HEK293 (cell line): Measurements from ENCODE around the gene BBX.

ENCODE experiments used
- CTCF ChIA-PET: fragments of 350-600 bp; formaldehyde crosslinking; extraction: SDS; loops from one replicate; lab custom pipeline; 2021; ENCODE audit warnings: antibody characterized with exemption; lab: Yijun Ruan, JAX
- POLR2A ChIA-PET: fragments of 300-600 bp; formaldehyde crosslinking; extraction: SDS; loops from one replicate; lab custom pipeline; 2020; ENCODE audit warnings: antibody characterized with exemption, inconsistent platforms; lab: Yijun Ruan, JAX
- H3K27ac ChIP-seq: fragments of 200-500 bp; sonication (Bioruptor generic); 2 replicates; pipeline ENCODE4 v1.5.1; 2014; ENCODE audit warnings: low read depth, low read length, control low read depth, inconsistent platforms; ENCODE audit errors: extremely low read depth
- H3K36me3 ChIP-seq, 2 experiments: fragments of 200-500 bp in 1 of 2; sonication (Bioruptor generic) in 1 of 2; 1 replicate in 1 of 2; 2 replicates in 1 of 2; pipeline ENCODE4 v1.5.1; 2014 to 2017; ENCODE audit warnings: inconsistent platforms in 2 of 2, low read length in 2 of 2; ENCODE audit not compliant: control insufficient read depth in 2 of 2, insufficient read depth in 1 of 2
- H3K4me1 ChIP-seq: fragments of 200-500 bp; sonication (Bioruptor generic); 2 replicates; pipeline ENCODE4 v1.5.1; 2014; ENCODE audit warnings: mild to moderate bottlenecking, low read length, inconsistent platforms; ENCODE audit not compliant: control insufficient read depth, insufficient read depth
- H3K4me3 ChIP-seq: 2 replicates; pipeline ENCODE4 v1.5.1; 2011; ENCODE audit warnings: low read depth, mild to moderate bottlenecking, control low read depth, low read length, moderate library complexity
- H3K9me3 ChIP-seq: fragments of 200-500 bp; sonication (Bioruptor generic); 2 replicates; pipeline ENCODE4 v1.5.1; 2014; ENCODE audit warnings: low read depth, low read length, inconsistent platforms; ENCODE audit not compliant: control insufficient read depth, insufficient read depth
- EGR2 ChIP-seq: fragments of 450-650 bp; formaldehyde crosslinking; IDR thresholded peaks from 2 replicates; pipeline ENCODE4 v1.5.1; 2016; ENCODE audit warnings: low read depth, missing biosample characterization, missing genetic modification characterization
- KLF8 ChIP-seq: fragments of 450-650 bp; formaldehyde crosslinking; IDR thresholded peaks from 2 replicates; pipeline ENCODE4 v1.5.1; 2016; ENCODE audit warnings: missing biosample characterization, missing genetic modification characterization
- YY2 ChIP-seq: fragments of 450-650 bp; formaldehyde crosslinking; IDR thresholded peaks from 2 replicates; pipeline ENCODE4 v1.5.1; 2016; ENCODE audit warnings: missing biosample characterization, missing genetic modification characterization
- ZBTB1 ChIP-seq: fragments of 450-650 bp; formaldehyde crosslinking; IDR thresholded peaks from 2 replicates; pipeline ENCODE4 v1.5.1; 2016; ENCODE audit warnings: missing biosample characterization, missing genetic modification characterization
- ZNF132 ChIP-seq: fragments of 450-650 bp; formaldehyde crosslinking; IDR thresholded peaks from 2 replicates; pipeline ENCODE4 v1.5.1; 2017; ENCODE audit warnings: missing biosample characterization, missing genetic modification characterization, borderline replicate concordance
- ZNF169 ChIP-seq: fragments of 450-650 bp; formaldehyde crosslinking; IDR thresholded peaks from 2 replicates; pipeline ENCODE4 v1.5.1; 2016; ENCODE audit warnings: missing biosample characterization, missing genetic modification characterization
- ZNF366 ChIP-seq: fragments of 450-650 bp; formaldehyde crosslinking; conservative IDR thresholded peaks from 2 replicates; pipeline ENCODE4 v1.5.1; 2016; ENCODE audit warnings: missing biosample characterization, missing genetic modification characterization
- ZNF404 ChIP-seq: fragments of 450-650 bp; formaldehyde crosslinking; IDR thresholded peaks from 2 replicates; pipeline ENCODE4 v1.5.1; 2017; ENCODE audit warnings: missing biosample characterization, missing genetic modification characterization
- ZNF426 ChIP-seq: fragments of 450-650 bp; formaldehyde crosslinking; IDR thresholded peaks from 2 replicates; pipeline ENCODE4 v1.5.1; 2017; ENCODE audit warnings: missing biosample characterization, missing genetic modification characterization, mild to moderate bottlenecking, inconsistent platforms, moderate library complexity
- ZNF530 ChIP-seq: fragments of 450-650 bp; formaldehyde crosslinking; IDR thresholded peaks from 2 replicates; pipeline ENCODE4 v1.5.1; 2016; ENCODE audit warnings: low read depth, missing biosample characterization, missing genetic modification characterization
- ZNF544 ChIP-seq: fragments of 450-650 bp; formaldehyde crosslinking; IDR thresholded peaks from 2 replicates; pipeline ENCODE4 v1.5.0; 2017; ENCODE audit warnings: missing biosample characterization, missing genetic modification characterization
- ZNF548 ChIP-seq: fragments of 450-650 bp; formaldehyde crosslinking; IDR thresholded peaks from 2 replicates; pipeline ENCODE4 v1.5.1; 2016; ENCODE audit warnings: missing biosample characterization, missing genetic modification characterization
- ZNF560 ChIP-seq: fragments of 450-650 bp; formaldehyde crosslinking; IDR thresholded peaks from 2 replicates; pipeline ENCODE4 v1.5.1; 2017; ENCODE audit warnings: missing biosample characterization, missing genetic modification characterization, borderline replicate concordance
- ZNF621 ChIP-seq: fragments of 450-650 bp; formaldehyde crosslinking; IDR thresholded peaks from 2 replicates; pipeline ENCODE4 v1.5.1; 2017; ENCODE audit warnings: missing biosample characterization, missing genetic modification characterization
- ZNF624 ChIP-seq: fragments of 450-650 bp; formaldehyde crosslinking; IDR thresholded peaks from 2 replicates; pipeline ENCODE4 v1.5.1; 2017; ENCODE audit warnings: missing biosample characterization, missing genetic modification characterization
- ZNF658 ChIP-seq: fragments of 450-650 bp; formaldehyde crosslinking; IDR thresholded peaks from 2 replicates; pipeline ENCODE4; 2016; ENCODE audit warnings: missing biosample characterization, missing genetic modification characterization
- TF ChIP-seq, protein P1 (sequence below): fragments of 450-650 bp; formaldehyde crosslinking; optimal IDR thresholded peaks from 2 replicates; pipeline ENCODE3; 2016; ENCODE audit warnings: missing biosample characterization, mild to moderate bottlenecking, missing genetic modification characterization
- TF ChIP-seq, protein P2 (sequence below): fragments of 450-650 bp; formaldehyde crosslinking; IDR thresholded peaks from 2 replicates; pipeline ENCODE4 v1.5.1; 2017; ENCODE audit warnings: missing biosample characterization, missing genetic modification characterization
- TF ChIP-seq, protein P3 (sequence below): fragments of 450-650 bp; formaldehyde crosslinking; IDR thresholded peaks from 2 replicates; pipeline ENCODE4 v1.5.1; 2017; ENCODE audit warnings: missing biosample characterization, missing genetic modification characterization
- TF ChIP-seq, protein P4 (sequence below): fragments of 450-650 bp; formaldehyde crosslinking; IDR thresholded peaks from 2 replicates; pipeline ENCODE4 v1.5.1; 2016; ENCODE audit warnings: missing biosample characterization, missing genetic modification characterization

BBX gene

DNA sequence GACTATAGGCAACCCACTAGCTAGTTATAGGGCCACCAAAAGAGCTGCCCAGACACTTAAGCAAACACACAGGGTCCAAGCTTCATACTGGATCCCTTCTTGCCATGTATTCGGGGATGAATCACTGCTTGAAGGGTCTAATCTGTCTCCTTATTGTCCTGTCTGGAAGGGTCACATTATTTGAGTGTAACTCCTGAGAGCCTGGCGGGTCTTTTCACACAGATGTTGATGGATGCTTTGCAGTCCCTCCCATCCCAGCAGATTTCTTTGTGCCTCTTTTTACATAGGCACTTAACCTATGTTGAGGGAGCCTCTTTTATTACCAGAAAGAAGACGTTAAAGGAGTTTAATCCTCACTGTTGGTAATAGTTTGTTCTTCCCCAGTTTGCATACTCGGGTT is 56.6 kb downstream of the BBX start:
- H3K4me1 ChIP-seq: no peaks in the 10 kb centered on the region
- no peak overlapping the region for H3K4me3 ChIP-seq
- POLR2A ChIA-PET: no interaction called here
- CTCF ChIA-PET: interaction anchor here (0.5 to 1.2 kb wide), 4 partner anchors 96 to 896 kb away, joined by 3 to 4 read pairs (median 3); no protein-coding TSS in a partner anchor
- no peak overlapping the region for H3K27ac ChIP-seq
- TF ChIP-seq EGR2 (tag by site-specific recombination) (no peak), ZNF621 (tag by site-specific recombination) (no peak), ZNF530 (tag by site-specific recombination) (no peak), ZNF624 (tag by site-specific recombination) (no peak), ZNF658 (no peak), ZNF544 (tag by site-specific recombination) (no peak), ZNF560 (no peak), ZNF132 (tag by site-specific recombination) (no peak), ZNF366 (tag by site-specific recombination) (no peak), ZBTB1 (tag by site-specific recombination) (no peak), KLF8 (tag by site-specific recombination) (no peak), ZNF426 (tag by site-specific recombination) (no peak), YY2 (tag by site-specific recombination) (no peak)
- TF ChIP-seq, protein P1, sequence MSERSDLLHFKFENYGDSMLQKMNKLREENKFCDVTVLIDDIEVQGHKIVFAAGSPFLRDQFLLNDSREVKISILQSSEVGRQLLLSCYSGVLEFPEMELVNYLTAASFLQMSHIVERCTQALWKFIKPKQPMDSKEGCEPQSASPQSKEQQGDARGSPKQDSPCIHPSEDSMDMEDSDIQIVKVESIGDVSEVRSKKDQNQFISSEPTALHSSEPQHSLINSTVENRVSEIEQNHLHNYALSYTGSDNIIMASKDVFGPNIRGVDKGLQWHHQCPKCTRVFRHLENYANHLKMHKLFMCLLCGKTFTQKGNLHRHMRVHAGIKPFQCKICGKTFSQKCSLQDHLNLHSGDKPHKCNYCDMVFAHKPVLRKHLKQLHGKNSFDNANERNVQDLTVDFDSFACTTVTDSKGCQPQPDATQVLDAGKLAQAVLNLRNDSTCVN (tag by site-specific recombination): no peak
- TF ChIP-seq, protein P2, sequence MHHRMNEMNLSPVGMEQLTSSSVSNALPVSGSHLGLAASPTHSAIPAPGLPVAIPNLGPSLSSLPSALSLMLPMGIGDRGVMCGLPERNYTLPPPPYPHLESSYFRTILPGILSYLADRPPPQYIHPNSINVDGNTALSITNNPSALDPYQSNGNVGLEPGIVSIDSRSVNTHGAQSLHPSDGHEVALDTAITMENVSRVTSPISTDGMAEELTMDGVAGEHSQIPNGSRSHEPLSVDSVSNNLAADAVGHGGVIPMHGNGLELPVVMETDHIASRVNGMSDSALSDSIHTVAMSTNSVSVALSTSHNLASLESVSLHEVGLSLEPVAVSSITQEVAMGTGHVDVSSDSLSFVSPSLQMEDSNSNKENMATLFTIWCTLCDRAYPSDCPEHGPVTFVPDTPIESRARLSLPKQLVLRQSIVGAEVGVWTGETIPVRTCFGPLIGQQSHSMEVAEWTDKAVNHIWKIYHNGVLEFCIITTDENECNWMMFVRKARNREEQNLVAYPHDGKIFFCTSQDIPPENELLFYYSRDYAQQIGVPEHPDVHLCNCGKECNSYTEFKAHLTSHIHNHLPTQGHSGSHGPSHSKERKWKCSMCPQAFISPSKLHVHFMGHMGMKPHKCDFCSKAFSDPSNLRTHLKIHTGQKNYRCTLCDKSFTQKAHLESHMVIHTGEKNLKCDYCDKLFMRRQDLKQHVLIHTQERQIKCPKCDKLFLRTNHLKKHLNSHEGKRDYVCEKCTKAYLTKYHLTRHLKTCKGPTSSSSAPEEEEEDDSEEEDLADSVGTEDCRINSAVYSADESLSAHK (tag by site-specific recombination): no peak
- TF ChIP-seq, protein P3, sequence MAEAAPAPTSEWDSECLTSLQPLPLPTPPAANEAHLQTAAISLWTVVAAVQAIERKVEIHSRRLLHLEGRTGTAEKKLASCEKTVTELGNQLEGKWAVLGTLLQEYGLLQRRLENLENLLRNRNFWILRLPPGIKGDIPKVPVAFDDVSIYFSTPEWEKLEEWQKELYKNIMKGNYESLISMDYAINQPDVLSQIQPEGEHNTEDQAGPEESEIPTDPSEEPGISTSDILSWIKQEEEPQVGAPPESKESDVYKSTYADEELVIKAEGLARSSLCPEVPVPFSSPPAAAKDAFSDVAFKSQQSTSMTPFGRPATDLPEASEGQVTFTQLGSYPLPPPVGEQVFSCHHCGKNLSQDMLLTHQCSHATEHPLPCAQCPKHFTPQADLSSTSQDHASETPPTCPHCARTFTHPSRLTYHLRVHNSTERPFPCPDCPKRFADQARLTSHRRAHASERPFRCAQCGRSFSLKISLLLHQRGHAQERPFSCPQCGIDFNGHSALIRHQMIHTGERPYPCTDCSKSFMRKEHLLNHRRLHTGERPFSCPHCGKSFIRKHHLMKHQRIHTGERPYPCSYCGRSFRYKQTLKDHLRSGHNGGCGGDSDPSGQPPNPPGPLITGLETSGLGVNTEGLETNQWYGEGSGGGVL: no peak
- TF ChIP-seq, protein P4, sequence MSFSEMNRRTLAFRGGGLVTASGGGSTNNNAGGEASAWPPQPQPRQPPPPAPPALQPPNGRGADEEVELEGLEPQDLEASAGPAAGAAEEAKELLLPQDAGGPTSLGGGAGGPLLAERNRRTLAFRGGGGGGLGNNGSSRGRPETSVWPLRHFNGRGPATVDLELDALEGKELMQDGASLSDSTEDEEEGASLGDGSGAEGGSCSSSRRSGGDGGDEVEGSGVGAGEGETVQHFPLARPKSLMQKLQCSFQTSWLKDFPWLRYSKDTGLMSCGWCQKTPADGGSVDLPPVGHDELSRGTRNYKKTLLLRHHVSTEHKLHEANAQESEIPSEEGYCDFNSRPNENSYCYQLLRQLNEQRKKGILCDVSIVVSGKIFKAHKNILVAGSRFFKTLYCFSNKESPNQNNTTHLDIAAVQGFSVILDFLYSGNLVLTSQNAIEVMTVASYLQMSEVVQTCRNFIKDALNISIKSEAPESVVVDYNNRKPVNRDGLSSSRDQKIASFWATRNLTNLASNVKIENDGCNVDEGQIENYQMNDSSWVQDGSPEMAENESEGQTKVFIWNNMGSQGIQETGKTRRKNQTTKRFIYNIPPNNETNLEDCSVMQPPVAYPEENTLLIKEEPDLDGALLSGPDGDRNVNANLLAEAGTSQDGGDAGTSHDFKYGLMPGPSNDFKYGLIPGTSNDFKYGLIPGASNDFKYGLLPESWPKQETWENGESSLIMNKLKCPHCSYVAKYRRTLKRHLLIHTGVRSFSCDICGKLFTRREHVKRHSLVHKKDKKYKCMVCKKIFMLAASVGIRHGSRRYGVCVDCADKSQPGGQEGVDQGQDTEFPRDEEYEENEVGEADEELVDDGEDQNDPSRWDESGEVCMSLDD (tag by site-specific recombination): no peak
- TF ChIP-seq, all 188 proteins: peak for 0
- Histone ChIP-seq H3K9me3 (no peaks in the 10 kb centered on the region), H3K36me3 (no peaks in the 10 kb centered on the region)

DNA sequence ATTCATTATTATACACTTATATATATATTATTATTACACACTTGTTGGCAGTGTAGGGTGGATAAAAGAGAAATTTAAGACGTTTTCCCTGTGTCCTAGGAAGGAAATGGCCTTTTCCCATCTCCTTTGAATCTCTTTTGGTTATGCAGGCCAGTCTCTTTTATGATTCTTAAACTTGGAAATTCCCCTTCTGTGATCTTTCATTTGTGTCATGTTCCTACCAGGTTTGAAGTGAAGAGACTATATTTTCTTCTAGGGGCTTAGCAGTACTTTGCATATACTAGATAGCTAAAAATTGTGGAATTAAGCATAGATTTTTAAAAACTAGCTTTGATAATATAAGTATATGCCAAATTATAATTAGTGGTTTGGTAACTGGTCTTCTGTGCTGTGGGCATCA is 58.5 kb downstream of the BBX start:
- CTCF ChIA-PET: no interaction called here
- TF ChIP-seq ZNF548 (tag by site-specific recombination) (no peak), ZNF426 (tag by site-specific recombination) (no peak), ZNF404 (tag by site-specific recombination) (no peak), ZNF169 (tag by site-specific recombination) (no peak)
- Histone ChIP-seq H3K4me3 (no peak overlapping the region), H3K27ac (no peak overlapping the region), H3K9me3 (no peaks in the 10 kb centered on the region), H3K4me1 (no peaks in the 10 kb centered on the region), H3K36me3 (peaks cover 0 to 3% of the 10 kb centered on the region in 2 experiments; a peak in 1 of 3 replicates)
- POLR2A ChIA-PET: no interaction called here
